GDM1 (cell line): ENCODE data around the gene KLF3.
A peak's percentile ranks its signal among the peaks of the same experiment; 100 is the strongest.

Experiments used
- DNase-seq: peaks from one replicate; lab custom pipeline; 2025; lab: John Stamatoyannopoulos, UW

The KLF3 gene

GRCh38 chr4:38674258-38675144, 10.5 kb downstream of the KLF3 start:
- peak; percentile 42 for DNase-seq

- DNase-seq = peak; percentile 52
Measured at GRCh38 chr4:38675146-38676121, 11.4 kb downstream of the KLF3 start.

GRCh38 chr4:38676986-38677385, 13.0 kb downstream of the KLF3 start:
- no peak for DNase-seq

- no peak for DNase-seq
Measured at GRCh38 chr4:38677441-38677840, 13.4 kb downstream of the KLF3 start.

- DNase-seq = no peak
Measured at GRCh38 chr4:38678078-38678477, 14.1 kb downstream of the KLF3 start.

DNA sequence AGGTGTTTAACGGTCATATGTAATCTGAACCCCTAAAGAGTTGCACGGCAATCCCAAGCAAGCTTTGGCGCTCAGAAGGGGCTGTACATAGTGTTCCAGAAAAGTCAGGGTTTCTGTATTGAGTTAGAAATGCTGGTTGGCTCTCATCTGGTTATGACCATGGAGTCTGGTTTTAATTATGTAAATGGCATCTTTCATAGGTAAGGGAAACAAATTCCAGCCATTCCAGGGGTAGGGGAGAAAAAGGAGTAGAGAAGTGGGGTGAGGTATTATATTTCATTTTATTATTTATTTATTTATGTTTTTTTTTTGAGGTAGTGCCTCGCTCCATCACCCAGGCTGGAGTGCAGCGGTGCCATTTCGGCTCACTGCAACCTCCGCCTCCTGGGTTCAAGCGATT, 15.9 kb downstream of the KLF3 start:
- DNase-seq = no peak

DNA sequence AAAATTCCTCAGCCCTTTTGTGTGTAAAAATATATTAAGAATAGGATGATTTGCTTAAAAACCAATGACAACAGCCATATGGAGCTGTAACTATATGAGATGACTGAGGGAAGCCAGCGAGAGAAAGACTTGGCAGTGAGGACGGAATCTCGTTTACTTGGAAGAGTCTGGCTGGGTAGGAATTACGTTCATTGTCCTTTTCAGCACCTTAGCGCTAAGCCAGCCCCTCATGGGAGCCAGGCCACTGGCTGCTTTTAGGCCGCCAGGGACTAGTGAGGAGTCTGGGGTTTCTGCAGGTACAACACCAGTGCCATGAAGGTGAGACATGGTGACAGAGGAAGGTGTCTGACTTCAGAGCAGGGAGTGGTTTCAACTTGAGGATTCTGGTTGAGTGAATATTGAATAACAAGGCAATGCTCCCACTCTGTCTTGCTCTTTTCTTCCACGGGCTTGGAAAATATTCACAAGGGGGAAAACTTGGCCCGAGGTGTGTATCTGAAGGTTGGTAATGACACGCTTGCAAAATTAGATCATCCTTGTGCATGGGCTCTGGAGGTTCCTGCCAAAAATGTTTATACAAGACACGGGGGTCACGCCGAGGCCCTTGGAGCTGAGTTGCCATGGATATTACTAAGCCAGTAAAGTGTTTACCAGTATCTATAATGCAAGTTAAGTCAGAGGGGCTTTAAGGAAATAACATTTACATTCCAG, 17.4 kb downstream of the KLF3 start:
- no peak for DNase-seq

GRCh38 chr4:38682336-38682735, 18.3 kb downstream of the KLF3 start:
- DNase-seq = no peak

DNA sequence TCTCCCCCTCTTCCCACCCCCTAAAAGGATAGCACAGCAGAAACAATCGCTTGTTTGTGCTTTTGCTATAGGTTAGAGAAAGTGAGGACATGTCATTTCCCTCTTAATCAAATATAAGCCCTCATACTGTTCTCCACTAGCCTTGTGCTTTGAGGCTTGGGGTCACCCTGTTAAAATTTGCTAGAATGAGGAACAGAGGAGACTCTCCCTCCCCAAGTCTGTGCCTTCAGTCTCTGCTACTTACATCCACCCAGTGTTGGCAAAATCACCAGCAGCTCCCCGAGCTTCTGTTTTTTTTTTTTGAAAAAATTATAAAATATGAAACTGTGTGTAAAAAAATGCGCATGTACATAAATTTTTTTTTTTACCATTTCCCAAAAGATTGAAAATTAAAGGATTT, 19.3 kb downstream of the KLF3 start:
- DNase-seq = no peak

DNA sequence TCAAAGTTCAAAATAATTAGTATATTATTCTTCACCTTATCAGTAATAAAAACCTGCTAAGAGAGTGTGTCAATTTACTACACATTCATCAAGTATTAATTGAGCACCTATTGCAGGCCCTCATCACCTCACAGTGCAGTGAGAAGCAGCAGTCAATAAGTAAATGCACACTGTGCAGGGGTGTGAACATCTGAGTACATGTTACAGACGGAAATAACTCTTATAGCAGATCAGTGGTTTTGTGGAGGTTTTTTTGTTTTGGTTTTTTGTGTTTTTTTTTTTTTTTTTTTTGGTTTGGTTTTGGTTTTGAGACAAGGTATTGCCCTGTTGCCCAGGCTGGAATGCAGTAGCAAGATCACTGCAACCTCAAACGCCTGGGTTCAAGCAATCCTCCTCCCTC, 20.3 kb downstream of the KLF3 start:
- no peak for DNase-seq

DNA sequence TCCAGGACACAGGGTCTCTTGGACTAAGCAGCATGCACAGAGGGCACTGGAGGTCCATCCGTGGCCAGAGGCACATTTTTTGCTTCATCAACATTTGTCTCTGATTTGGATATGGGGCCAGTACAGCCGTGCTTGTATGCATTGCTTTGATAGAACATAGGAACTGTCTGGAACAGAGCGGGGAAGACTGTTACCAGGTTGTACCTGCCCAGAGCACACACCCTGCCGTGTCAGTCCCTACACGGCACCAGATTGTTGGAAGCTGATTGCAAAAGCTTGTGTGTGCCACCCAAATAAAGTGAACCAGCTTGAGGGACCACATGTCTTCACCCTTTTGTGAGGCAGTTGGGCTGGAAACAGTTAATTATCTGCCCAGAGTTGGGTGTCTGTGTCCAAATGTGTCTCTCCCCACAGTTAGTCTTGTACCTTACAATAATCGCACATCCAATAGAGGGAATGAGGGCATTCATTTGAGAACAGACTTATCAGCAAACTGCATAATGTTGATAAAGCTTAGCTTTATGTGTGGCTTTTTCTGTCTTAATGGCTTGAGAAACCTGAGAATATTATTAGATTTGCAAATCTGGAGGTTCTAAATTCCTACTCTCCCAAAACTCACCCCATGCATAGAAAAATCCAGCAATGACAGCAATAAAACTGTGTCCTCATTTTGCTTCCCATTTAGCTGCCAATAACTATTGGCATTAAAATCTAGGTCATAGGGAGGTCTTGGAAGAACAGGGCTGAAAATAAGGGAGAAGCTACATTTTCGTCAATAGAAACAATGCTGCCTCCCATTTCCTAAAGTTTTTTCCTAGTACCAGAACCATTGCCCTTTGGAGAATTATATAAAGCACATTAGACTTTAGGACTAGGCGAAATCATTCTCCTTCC, 21.2 kb downstream of the KLF3 start:
- no peak for DNase-seq

DNA sequence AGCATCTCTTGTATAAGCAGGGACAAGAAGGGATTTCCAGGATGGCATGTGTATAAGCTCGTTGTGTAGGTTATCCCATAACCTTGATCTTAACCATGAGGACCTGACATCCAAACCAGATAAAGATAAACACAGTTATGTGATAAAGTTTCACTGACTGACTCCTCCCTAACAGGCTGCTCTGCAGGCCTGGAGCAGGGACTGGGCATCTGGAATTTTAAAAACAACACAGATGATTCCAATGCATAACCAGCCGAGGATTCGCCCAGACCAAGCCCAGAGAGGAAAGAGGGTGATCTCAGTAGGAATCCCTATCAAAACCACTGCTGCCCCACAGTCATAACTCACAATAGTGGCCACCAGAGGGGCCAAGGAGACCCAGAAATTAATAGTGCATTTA, 22.7 kb downstream of the KLF3 start:
- DNase-seq = no peak

GRCh38 chr4:38687571-38688011, 23.6 kb downstream of the KLF3 start:
- DNase-seq = no peak

DNA sequence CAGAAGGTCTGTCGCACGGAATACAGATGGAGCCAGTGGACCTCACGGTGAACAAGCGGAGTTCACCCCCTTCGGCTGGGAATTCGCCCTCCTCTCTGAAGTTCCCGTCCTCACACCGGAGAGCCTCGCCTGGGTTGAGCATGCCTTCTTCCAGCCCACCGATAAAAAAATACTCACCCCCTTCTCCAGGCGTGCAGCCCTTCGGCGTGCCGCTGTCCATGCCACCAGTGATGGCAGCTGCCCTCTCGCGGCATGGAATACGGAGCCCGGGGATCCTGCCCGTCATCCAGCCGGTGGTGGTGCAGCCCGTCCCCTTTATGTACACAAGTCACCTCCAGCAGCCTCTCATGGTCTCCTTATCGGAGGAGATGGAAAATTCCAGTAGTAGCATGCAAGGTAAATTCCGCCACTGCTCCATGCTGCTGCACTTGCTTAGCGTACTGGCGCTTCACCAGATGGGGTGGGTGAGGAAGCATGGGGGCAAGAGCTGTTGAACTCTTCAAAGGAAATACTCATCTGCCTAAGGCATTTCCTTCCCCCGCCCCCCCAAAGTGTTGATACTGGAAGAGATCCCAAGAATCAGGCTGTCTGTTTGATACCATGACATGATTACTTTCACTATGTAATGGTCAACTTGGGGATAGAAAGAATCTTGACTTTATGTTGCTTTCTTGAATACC, 24.8 kb downstream of the KLF3 start:
- DNase-seq = no peak

DNA sequence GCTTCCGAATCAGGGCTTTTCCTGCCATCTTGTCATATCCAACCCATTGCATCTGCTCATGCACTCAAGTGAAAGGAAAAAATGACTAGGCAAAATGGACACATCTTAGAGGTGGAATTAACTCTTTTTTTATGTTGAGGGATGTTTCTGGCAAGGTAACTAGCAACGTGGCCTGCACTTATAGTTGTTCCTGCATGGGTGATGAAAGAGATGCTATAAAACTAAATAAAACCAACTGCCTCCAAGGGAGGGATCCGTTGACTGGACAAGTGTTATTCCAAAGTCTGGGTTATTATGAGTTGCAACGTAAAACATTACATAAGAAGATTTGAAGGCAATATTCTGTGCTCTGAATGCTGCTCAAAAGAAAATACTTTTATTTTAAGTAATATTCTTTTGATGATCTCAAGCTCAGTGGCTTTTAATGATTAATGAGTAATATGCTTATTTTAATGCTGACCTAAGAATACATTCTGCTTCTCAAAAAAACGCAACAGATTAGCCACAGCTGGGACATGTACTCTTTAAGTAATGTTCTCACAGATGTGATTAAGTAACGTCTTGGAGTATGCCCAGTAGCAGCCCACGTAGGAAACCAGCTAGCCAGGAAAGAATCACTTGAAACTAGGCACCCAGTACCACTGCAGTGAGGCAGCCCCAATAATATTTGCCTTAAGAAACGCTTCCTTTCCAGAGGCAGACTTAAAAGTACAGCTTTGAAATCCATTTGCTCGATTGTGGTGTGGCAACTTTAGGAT, 27.4 kb downstream of the KLF3 start:
- no peak for DNase-seq

- no peak for DNase-seq
Measured at GRCh38 chr4:38692421-38692820, 28.4 kb downstream of the KLF3 start.

DNA sequence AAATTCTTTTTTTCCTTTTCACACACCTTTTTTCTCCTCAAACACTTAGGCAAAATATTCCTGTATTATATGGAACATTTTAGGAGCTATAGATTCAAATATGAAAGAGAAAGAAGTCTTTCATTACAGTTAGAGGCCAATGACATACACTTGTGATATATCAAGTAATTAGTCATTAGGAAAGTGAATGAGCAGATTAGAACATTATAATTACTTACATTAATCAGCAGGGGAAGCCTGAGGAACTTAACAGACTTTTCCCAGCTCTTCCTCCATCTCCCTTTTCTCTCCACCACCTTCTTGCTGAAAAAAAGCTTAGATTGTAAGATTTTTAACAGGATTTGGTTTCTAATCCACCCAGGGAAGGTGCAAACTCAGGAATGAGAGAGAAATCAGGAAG, 29.6 kb downstream of the KLF3 start:
- no peak for DNase-seq

DNA sequence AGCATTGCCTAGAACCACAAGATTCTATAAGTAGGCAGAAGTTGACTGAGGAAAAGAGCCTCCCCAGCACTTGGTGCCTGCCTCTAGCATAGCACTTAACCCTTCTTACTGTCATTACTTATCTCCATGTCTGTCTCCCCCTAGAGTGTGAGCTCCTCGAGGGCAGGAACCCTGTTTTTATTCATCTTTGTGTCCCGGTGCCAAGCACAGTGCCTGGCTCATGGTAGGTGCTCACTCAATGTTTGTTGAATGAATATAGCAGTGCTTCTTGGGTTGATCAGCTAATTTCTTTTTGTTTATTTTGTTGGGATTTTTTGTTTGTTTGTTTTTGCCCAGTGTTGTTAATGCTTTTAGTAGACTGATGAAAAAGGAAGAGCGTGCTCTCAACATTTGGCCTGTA, 30.3 kb downstream of the KLF3 start:
- DNase-seq = no peak

DNA sequence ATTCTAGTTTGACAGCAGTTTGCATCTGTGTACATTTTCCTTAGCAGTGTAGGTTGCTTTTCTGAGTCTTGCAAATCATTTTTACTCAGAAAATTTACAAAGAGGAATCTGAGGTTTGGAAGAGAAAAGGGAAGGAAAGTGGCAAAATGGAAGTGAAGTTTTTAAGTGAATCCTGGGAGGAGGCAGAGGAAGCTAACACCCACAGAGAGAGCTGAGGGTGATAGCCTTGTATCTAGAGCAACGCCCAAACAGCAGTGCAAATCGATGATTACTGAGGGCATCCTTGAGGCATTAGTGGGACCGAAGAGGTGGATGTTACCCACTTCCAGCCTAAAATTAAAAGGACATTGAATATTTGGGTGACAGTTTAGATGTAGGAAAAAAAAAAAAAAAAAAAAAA, 31.8 kb downstream of the KLF3 start:
- DNase-seq = no peak

- DNase-seq = no peak
Measured at GRCh38 chr4:38696697-38697096, 32.7 kb downstream of the KLF3 start.
